Tibial nerve (tissue), 4 donors: Measurements from ENCODE around the gene FBN2.

Source experiments
- EP300 ChIP-seq, 2 donors: sonication (generic); formaldehyde crosslinking; IDR thresholded peaks; one replicate each; pipeline ENCODE4 v1.6.1; 2017; ENCODE audit warnings: antibody characterized with exemption in 2 of 2, mild to moderate bottlenecking in 1 of 2
- POLR2A ChIP-seq, 2 donors: fragments of 450-650 bp; IDR thresholded peaks; one replicate each; pipeline ENCODE4 v1.6.1; 2017; ENCODE audit warnings: antibody characterized with exemption in 2 of 2, mild to moderate bottlenecking in 2 of 2, moderate library complexity in 2 of 2
- TF ChIP-seq, protein P1 (sequence below), 5 experiments: fragments of 200-600 bp in 3 of 5; fragments of 450-650 bp in 2 of 5; sonication (generic) in 3 of 5; IDR thresholded peaks; one replicate each; pipeline ENCODE4 v1.5.1; 2016 to 2019; ENCODE audit warnings: antibody characterized with exemption in 5 of 5, mild to moderate bottlenecking in 3 of 5, moderate library complexity in 2 of 5

DNA sequence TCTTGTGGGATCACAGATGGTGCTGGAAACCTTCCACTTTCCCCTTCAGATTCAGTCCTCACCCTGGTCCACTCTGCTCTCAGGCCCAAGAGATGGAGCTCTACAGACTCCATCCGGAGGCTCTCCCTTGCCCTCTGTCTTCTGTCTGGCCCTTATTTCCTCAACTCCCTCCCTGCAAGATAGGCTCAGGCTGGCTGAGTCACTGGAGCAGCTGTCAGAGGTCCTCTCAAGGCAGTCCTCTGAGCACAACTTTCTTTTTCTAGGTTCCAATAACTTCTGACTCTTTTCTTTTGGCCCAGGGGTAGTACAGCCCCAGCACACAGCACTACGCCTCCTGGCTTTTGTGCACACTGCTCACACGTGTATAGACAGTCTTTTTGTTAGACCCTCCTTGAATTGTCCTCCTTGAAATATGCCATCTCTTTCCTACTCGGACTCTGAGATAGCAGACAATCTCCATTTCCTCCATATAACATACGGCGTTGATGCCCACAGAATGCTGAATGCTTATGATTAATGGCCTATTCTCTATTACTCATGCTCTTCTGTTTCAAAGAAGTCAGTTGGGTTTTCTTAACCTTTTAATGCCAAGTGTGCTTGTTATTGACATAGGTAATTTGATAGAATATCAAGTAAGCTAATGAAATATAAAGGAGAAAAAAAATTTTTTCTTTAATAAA, 261.4 kb downstream of the FBN2 start:
- TF ChIP-seq EP300 (IDR thresholded peaks at IDR 0.05) (no peak), POLR2A (IDR thresholded peaks at IDR 0.05) (no peak)
- TF ChIP-seq, protein P1, sequence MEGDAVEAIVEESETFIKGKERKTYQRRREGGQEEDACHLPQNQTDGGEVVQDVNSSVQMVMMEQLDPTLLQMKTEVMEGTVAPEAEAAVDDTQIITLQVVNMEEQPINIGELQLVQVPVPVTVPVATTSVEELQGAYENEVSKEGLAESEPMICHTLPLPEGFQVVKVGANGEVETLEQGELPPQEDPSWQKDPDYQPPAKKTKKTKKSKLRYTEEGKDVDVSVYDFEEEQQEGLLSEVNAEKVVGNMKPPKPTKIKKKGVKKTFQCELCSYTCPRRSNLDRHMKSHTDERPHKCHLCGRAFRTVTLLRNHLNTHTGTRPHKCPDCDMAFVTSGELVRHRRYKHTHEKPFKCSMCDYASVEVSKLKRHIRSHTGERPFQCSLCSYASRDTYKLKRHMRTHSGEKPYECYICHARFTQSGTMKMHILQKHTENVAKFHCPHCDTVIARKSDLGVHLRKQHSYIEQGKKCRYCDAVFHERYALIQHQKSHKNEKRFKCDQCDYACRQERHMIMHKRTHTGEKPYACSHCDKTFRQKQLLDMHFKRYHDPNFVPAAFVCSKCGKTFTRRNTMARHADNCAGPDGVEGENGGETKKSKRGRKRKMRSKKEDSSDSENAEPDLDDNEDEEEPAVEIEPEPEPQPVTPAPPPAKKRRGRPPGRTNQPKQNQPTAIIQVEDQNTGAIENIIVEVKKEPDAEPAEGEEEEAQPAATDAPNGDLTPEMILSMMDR (IDR thresholded peaks at IDR 0.05) = no peak
